ENCODE data around the gene ITGA1.

Gene ITGA1

GRCh38 chr5:52778781-52779180 is 8.9 kb upstream of the ITGA1 start:
- POLR2A ChIA-PET (ENCODE audit: low non-redundant PET), result no interaction called here
- H3K27ac ChIP-seq, result no peak overlapping the region
- CTCF ChIA-PET, result interaction anchor here (0.7 kb wide), 1 partner anchor 119 kb away, joined by 3 read pairs; no protein-coding TSS in a partner anchor
- DNase-seq (ENCODE audit: low spot score), result no peak
- TF ChIP-seq CTCF (conservative IDR thresholded peaks at IDR 0.05; ENCODE audit: low read depth), result no peak

- no peak for DNase-seq (ENCODE audit: low spot score)
- no peak overlapping the region for H3K27ac ChIP-seq
- ChIA-PET POLR2A (ENCODE audit: low non-redundant PET) (no interaction called here), CTCF (no interaction called here)
- TF ChIP-seq CTCF (conservative IDR thresholded peaks at IDR 0.05; ENCODE audit: low read depth), result no peak
Measured at GRCh38 chr5:52779213-52779612, 8.5 kb upstream of the ITGA1 start.

GRCh38 chr5:52783226-52783959 is 4.3 kb upstream of the ITGA1 start:
- DNase-seq (ENCODE audit: low spot score), result peak; percentile 90
- CTCF ChIA-PET, result interaction anchor here (0.6 kb wide), 1 partner anchor 216 kb away, joined by 3 read pairs; no protein-coding TSS in a partner anchor
- TF ChIP-seq CTCF (conservative IDR thresholded peaks at IDR 0.05; ENCODE audit: low read depth), result no peak
- H3K27ac ChIP-seq, result no peak overlapping the region
- POLR2A ChIA-PET (ENCODE audit: low non-redundant PET), result no interaction called here

GRCh38 chr5:52784737-52785136 is 3.0 kb upstream of the ITGA1 start:
- ChIA-PET CTCF (no interaction called here), POLR2A (ENCODE audit: low non-redundant PET) (no interaction called here)
- DNase-seq (ENCODE audit: low spot score), result no peak
- no peak overlapping the region for H3K27ac ChIP-seq
- TF ChIP-seq CTCF (conservative IDR thresholded peaks at IDR 0.05; ENCODE audit: low read depth), result no peak

- no peak for DNase-seq (ENCODE audit: low spot score)
- POLR2A ChIA-PET (ENCODE audit: low non-redundant PET), result no interaction called here
- no peak for TF ChIP-seq CTCF (conservative IDR thresholded peaks at IDR 0.05; ENCODE audit: low read depth)
- CTCF ChIA-PET, result interaction anchor here (0.6 kb wide), 3 partner anchors 13 to 123 kb away, joined by 3 to 5 read pairs (median 5); no protein-coding TSS in a partner anchor
- no peak overlapping the region for H3K27ac ChIP-seq
Measured at GRCh38 chr5:52786391-52786790, 1.3 kb upstream of the ITGA1 start.

- H3K27ac ChIP-seq, result peak overlapping the region; percentile 84
- TF ChIP-seq CTCF (conservative IDR thresholded peaks at IDR 0.05; ENCODE audit: low read depth), result peak; percentile 20
- peak; percentile 20 for DNase-seq (ENCODE audit: low spot score)
- POLR2A ChIA-PET (ENCODE audit: low non-redundant PET), result no interaction called here
- CTCF ChIA-PET, result interaction anchor here (0.6 to 1.7 kb wide), 10 partner anchors 9 to 1088 kb away, joined by 3 to 7 read pairs (median 4); no protein-coding TSS in a partner anchor
Measured at GRCh38 chr5:52786949-52787599, 642 bp upstream of the ITGA1 start.
